GM12891 (cell line): Measurements from ENCODE around the gene RBM28.
A peak's percentile ranks its signal among the peaks of the same experiment; 100 is the strongest.

Experiments
- DNase-seq: peaks from one replicate; pipeline ENCODE4 v3.0.0; 2011; ENCODE audit warnings: low spot score; ENCODE audit not compliant: insufficient read length
- FAIRE-seq: peaks from 2 replicates; lab custom pipeline; 2011; peaks lifted over from hg19 to GRCh38; lab: Jason Lieb, UNC
- PAX5 ChIP-seq: IDR thresholded peaks from 2 replicates; pipeline ENCODE4 v1.6.1; 2011; ENCODE audit warnings: low read length, moderate library complexity, mild to moderate bottlenecking; ENCODE audit not compliant: insufficient read depth, severe bottlenecking
- POLR2A ChIP-seq: IDR thresholded peaks from 2 replicates; pipeline ENCODE4 v1.6.1; 2011; ENCODE audit warnings: low read depth, low read length, control low read depth
- POLR2AphosphoS5 ChIP-seq: IDR thresholded peaks from 2 replicates; pipeline ENCODE4 v1.6.1; 2011; ENCODE audit warnings: low read depth, low read length, control low read depth
- POU2F2 ChIP-seq: IDR thresholded peaks from 2 replicates; pipeline ENCODE4 v1.6.1; 2011; ENCODE audit warnings: low read depth, mild to moderate bottlenecking, control low read depth, low read length, moderate library complexity
- SPI1 ChIP-seq: IDR thresholded peaks from 2 replicates; pipeline ENCODE4 v1.6.1; 2011; ENCODE audit warnings: low read depth, low read length, control low read depth
- TAF1 ChIP-seq: IDR thresholded peaks from 2 replicates; pipeline ENCODE4 v1.6.1; 2011; ENCODE audit warnings: low read depth, low read length, control low read depth

RBM28 gene

DNA sequence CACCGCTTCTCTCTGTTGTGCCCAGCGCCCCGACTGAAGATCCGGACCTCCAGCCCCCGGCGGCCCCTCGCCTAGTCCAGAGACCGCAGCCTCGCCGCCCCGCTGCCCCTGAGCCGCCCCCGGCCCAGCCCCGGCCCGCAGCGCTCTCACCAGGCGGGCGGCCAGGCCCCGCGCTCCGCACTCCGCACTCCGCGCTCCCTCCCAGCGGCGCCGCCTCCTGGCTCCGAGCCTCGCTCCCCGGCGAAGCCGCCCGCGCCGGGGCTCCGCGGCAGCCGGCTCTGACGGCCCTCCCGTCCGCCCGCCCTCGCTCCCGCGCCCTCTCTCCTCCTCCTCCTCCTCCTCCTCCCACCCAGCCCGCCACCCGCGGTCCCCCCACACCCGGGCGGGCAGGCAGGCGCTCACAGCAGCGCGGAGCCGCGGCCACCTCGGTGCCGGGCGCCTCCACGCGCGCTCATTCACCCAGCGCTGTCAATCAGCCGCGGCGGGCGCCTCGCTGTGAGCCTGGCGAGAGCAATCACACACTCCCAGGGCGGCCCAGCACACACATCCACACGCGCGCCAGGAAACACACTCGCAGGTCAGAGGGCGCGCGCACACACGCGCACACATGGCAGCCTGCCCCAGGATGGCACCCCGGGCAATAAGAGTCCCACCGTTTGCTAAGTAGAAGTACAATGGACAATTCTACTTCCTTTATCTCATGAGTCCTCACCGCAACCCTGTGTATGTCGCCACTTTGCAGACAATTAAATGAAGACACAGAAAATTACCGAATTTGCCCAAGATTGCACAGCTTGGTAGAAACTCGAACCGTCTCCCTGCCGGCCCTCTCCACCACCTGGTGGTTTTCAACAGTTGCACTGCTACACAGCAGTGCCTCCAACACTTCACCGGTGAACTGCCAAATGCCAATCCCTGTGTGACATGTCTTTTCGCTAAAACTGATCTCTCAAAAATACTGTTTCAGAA is 18.0 kb upstream of the RBM28 start, which contains the start of gene PRRT4:
PRRT4 (minus strand) TSS at position 280 of the 969 bp plus-strand sequence.
- TF ChIP-seq POLR2A (no peak), SPI1 (no peak), TAF1 (no peak), POLR2AphosphoS5 (no peak), POU2F2 (no peak), PAX5 (no peak)
- DNase-seq = peak; percentile 62
- FAIRE-seq = peak; percentile 81

DNA sequence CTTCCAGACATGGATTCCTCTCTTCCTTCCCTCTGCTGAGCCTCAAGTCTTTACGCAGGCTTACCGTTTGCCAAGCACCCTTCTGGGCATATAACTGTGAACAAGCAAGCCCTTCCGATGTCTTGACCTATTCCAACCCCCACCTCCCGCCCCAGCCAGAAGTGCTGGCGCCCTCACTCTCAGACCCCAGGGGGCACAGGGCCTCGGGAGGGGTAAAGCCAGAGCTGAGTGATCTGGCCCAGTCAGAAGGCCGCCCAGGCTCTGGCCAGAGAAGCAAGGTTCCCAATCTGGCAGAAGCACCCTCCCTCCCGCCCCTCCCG is 16.6 kb upstream of the RBM28 start:
- FAIRE-seq (no peak), DNase-seq (no peak)
- TF ChIP-seq SPI1 (no peak), TAF1 (no peak), POLR2AphosphoS5 (no peak), PAX5 (no peak)

DNA sequence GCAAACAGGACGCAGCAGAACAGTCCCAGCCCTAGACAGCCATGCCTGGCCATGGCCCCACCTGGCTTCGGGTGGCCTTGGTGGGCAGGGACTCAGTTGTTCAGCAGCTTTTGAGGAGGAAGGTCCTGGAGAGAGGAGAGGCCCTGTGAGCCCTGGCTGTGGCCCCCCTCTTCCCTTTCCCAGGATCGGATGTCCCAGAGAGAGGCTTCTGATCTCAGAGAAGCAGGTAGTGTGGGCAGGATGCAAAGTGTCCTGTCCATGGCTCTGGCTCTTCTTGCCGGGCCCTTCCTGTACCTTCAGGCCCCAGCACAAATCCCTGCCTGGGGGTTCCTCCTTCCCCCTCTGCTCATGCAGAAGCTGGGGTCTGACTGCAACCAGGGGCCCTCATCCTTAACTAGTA is 16.2 kb upstream of the RBM28 start:
- FAIRE-seq (no peak), DNase-seq (no peak)
- no peak for TF ChIP-seq TAF1

DNA sequence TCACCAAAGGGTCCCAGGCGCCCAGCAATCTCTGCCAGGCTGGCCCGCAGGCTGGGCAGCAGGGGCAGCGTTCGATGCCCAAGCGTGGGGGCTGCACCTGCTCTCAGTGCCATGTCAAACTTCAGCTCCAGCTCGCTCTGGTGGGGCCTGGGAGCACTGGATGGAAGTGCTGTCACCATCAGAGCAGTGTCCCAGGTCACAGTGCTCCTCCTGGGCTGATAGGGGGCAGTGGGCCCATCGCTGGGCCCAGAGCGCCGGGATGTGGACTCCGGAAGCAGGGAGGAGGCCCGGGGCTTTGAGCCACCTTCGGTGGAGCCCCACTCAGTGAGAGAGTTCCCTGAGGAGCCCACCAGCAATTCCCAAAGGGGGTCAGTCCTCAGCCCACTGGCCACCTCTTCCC is 15.6 kb upstream of the RBM28 start:
- FAIRE-seq (no peak), DNase-seq (no peak)
- TF ChIP-seq POLR2A (no peak), SPI1 (no peak), POLR2AphosphoS5 (no peak), TAF1 (no peak), PAX5 (no peak)

DNA sequence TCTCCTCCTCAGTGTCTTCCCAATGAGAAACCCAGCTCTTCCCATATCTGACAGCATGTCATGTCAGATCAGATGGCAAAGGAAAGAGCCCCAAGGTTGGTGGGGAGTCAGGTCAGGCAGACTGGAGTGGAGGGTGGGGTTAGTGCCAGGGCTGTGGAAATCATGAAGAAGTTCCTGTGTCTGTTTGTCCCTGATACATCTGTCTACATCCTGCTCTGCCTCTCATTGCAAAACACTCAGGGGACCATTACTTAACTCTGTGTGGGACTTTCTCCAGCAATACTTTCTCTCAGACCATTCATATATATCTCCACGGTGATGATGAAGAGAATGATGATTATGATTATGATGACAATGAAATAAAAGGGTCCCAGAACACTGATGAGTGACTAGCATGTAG is 14.5 kb upstream of the RBM28 start:
- DNase-seq = no peak
- TF ChIP-seq POLR2A (no peak), PAX5 (no peak), POLR2AphosphoS5 (no peak), POU2F2 (no peak), SPI1 (no peak), TAF1 (no peak)
- no peak for FAIRE-seq

DNA sequence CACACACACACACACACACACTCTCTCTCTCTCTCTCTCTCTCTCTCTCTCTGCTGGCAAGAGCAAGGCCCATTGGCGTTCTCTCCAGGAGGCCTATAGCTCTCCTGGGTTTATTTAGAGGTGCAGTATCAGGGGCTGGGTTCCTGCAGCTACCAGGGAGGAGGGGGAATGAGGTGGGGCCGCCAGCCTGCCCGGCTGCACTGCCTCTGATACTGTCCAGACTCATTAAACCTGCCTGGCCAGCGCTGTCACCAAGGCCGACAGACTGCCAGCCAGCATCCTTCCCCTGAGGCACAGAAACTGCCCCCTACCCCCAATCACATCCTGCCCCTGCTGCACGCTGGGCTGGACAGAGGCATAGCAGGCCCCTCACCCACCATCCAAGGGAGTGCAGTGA is 13.5 kb upstream of the RBM28 start:
- no peak for FAIRE-seq
- no peak for TF ChIP-seq PAX5
- no peak for TF ChIP-seq SPI1
- TF ChIP-seq TAF1 = no peak
- no peak for TF ChIP-seq POLR2A
- no peak for TF ChIP-seq POLR2AphosphoS5
- no peak for TF ChIP-seq POU2F2
- DNase-seq = no peak

DNA sequence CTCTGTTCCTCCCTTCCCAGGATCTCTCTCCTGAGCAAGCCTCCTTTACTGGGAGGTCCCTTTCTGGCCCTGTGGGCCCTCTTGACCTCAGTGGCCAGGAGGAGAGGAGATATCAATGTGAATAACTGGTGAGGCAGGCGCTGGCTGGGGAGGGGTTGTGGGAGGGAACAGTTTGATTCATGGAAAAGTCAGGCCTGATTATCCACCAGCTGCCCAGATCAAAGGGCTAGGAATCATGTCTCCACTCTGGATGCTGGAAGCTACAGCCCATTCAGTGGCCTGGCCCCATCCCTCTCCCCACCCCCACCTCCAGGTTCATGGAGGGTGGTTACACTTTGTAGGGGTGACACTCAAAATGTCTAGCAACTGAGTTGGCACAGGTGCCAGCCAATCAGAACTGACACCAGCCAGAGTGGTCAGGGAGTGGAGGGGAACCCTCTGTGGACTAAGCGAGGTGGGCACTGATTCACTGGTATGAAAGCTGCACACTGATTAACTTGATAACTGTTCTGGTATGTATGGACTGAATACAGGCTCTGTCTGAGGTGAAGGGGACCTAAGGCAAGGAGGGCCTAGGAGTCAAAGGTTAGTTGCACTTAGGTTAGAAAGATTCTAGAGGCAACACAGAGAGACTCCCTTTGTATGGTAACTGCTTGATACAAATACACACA is 13.0 kb upstream of the RBM28 start:
- TF ChIP-seq TAF1 (no peak), POU2F2 (no peak), PAX5 (no peak), POLR2A (no peak), POLR2AphosphoS5 (no peak), SPI1 (no peak)
- DNase-seq = no peak
- FAIRE-seq = no peak

DNA sequence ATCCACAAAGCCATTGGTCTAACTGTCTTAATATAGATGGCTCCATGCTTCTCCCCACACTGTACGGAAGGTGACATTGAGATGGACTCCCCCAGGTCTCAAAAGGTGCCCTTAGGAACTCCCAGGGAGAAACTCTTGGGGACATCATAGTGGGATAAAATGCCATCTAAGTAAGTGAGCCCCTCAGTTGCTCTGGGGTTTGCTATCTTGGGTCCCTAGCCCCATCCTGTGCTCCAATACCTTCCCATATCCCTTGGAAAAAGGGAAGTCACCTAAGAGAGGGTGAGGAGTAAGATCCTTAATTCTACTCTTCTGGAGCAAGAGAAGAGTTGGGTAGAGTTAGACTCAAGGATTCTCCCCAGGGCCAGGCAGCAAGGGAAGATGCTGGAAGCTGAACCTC is 9.9 kb upstream of the RBM28 start:
- TF ChIP-seq POU2F2 (no peak), SPI1 (no peak), TAF1 (no peak), POLR2AphosphoS5 (no peak), PAX5 (no peak), POLR2A (no peak)
- FAIRE-seq (no peak), DNase-seq (no peak)

DNA sequence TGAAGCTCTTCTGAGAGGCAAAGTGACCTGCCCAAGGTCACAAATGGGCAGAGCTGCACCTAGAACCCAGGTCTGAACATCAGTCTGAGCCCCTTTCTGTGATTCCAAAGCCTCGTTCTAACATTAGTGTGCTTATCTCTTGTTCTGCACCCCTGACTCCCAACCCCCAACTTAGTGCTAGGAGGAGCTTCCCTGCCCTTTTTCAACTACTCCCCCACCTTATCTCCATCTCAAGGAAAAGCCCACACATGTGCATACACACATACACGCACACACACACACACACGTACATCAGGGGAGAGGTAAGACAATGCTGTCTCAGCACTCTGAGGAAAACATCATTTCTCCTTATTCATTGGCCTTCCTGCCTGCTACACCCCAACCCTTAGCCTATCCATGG is 9.5 kb upstream of the RBM28 start:
- DNase-seq (no peak), FAIRE-seq (no peak)
- TF ChIP-seq POLR2AphosphoS5 = no peak
- no peak for TF ChIP-seq POLR2A
- TF ChIP-seq TAF1 = no peak

DNA sequence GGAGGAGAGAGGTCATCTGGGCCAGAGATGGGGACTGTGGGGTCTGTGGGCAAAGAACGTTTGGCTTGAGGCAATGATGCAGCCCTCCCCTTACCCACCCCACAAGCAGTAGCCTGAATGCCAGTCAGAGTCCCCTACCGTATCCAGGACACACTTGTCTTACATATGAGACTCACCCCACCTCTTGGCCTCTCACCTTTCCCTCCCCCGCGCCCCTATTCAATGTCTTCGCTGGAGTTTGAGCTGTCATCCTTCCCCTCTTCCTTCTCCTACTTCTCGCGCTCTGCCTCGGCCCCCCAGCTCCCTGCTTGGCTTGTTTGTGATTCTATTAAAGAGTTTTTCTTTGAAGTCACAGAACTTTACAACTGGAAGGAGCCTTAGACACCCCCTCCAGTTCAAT is 8.9 kb upstream of the RBM28 start:
- TF ChIP-seq TAF1 = no peak
- no peak for TF ChIP-seq PAX5
- no peak for TF ChIP-seq SPI1
- no peak for TF ChIP-seq POLR2AphosphoS5
- TF ChIP-seq POU2F2 = no peak
- TF ChIP-seq POLR2A = no peak
- no peak for DNase-seq
- FAIRE-seq = no peak
